GM12878 (cell line): ENCODE measurements around the gene SSTR4.

Source experiments
- CBX3 ChIP-seq: fragments of 200-600 bp; sonication (generic); IDR thresholded peaks from 2 replicates; pipeline ENCODE4 v1.6.1; 2016; ENCODE audit warnings: low read depth, borderline replicate concordance
- CTCF ChIP-seq, 3 experiments: IDR thresholded peaks in 2 of 3; conservative IDR thresholded peaks in 1 of 3; 2 replicates each; pipeline ENCODE4 v1.5.1; 2011; ENCODE audit warnings: low read depth in 3 of 3, low read length in 3 of 3, mild to moderate bottlenecking in 3 of 3, control low read depth in 2 of 3, moderate library complexity in 2 of 3, inconsistent platforms in 1 of 3, mixed read lengths in 1 of 3; ENCODE audit not compliant: control insufficient read depth in 2 of 3, insufficient read depth in 1 of 3; ENCODE audit errors: extremely low read depth in 1 of 3
- RAD21 ChIP-seq: IDR thresholded peaks from 2 replicates; pipeline ENCODE4 v1.6.1; 2011; ENCODE audit warnings: mild to moderate bottlenecking, low read depth, low read length, moderate library complexity; ENCODE audit not compliant: insufficient read depth
- SMAD5 ChIP-seq: IDR thresholded peaks from 2 replicates; pipeline ENCODE4 v1.6.1; 2016; ENCODE audit warnings: antibody characterized with exemption, low read depth
- USF2 ChIP-seq: IDR thresholded peaks from 2 replicates; pipeline ENCODE4 v1.6.1; 2011; ENCODE audit warnings: low read depth, low read length, improper control_type of control experiment, borderline replicate concordance

- TF ChIP-seq CBX3 (no peak), SMAD5 (no peak), CTCF (IDR thresholded peaks at IDR 0.05 in 2 of 3, conservative IDR thresholded peaks at IDR 0.05 in 1 of 3; ENCODE audit: control insufficient read depth in 2 of 3, extremely low read depth in 1 of 3, insufficient read depth in 1 of 3, low read depth in 3 of 3, low read length in 3 of 3) (no peak), RAD21 (no peak), USF2 (no peak)
Measured at GRCh38 chr20:23032750-23033078, 2.4 kb upstream of the SSTR4 start.
